ENCODE data around the gene MSLN. TPM values are rescaled to one million over a fixed set of nuclear protein-coding genes. Genes with fewer than 3 reads are reported as not detected.

Gene MSLN
- total RNA-seq, 6 donors from 2014 or later, result 47.8 to 275 (median 121) TPM

DNA sequence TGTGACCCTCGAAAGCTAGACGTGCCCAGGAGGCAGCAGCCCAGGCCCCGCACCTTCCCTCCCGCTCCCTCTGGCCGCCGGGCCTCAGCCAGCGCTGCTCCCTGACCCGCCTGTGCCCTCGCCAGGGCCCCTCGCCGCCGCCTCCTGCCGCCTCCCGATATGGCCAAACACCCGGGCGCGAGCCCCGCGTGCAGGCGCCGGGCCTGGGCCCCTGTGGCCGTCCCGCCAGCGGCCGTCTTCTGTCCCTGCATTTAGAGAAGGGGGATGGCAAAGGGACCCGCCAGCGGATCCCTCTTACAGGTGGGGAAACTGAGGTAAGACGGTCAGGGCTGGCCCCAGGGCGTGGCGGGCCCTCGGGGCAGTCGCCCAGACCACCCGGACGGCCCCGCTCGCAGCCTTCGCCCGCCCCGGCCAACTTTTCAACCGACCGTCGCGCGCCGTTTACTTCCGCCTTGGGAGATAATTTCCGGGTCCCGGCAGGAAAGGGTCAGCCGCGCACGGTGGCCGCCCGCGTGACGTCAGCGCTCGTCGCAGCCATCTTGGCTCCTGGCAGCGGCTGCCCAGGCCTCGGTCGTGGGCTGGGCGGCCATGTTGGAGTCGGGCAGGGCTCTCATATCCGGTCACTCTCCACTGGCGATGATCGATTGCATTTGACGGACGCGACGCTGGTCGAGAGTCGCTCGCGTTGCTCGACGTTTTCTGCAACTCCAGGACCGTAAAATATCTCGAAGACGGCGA is 47.0 kb downstream of the MSLN start:
- Histone ChIP-seq H3K36me3 (no peaks in the 10 kb centered on the region), H3K9me3 (peaks cover 0 to 3% (median 0%) of the 10 kb centered on the region in 4 donors), H3K27me3 (no peaks in the 10 kb centered on the region), H3K4me1 (peaks cover 6 to 26% (median 8%) of the 10 kb centered on the region in 4 donors), H3K4me3 (peak overlapping the region; percentile 81 to 92 (median 88)), H3K27ac (peak overlapping the region; percentile 92 to 97 (median 95))
- 0 to 46% methylated on average over 32 to 60 of the region's 80 CpGs for WGBS, 2 donors
- ATAC-seq (ENCODE audit: low FRiP score in 2 of 2) (peak; percentile 94 to 97), DNase-seq (peak; percentile 96 to 98)
- TF ChIP-seq POLR2A (IDR thresholded peaks at IDR 0.05) (peak in 2 of 4 donors; percentile 83 to 86), CTCF (IDR thresholded peaks at IDR 0.05) (peak in 2 of 6 experiments; percentile 17 to 20), POLR2AphosphoS5 (IDR thresholded peaks at IDR 0.05) (peak; percentile 87 to 92), EP300 (IDR thresholded peaks at IDR 0.05) (no peak)

- WGBS, 2 donors, result 10 to 63% methylated on average over 19 of the region's 19 CpGs
- Histone ChIP-seq H3K9me3 (peaks cover 0 to 3% (median 0%) of the 10 kb centered on the region in 4 donors), H3K4me3 (peak overlapping the region; percentile 44 to 92 (median 86)), H3K36me3 (no peaks in the 10 kb centered on the region), H3K27me3 (peaks cover 0 to 2% (median 0%) of the 10 kb centered on the region in 4 donors), H3K4me1 (peaks cover 6 to 27% (median 8%) of the 10 kb centered on the region in 4 donors), H3K27ac (peak overlapping the region in 3 of 4 donors; percentile 94 to 97 (median 96))
- no peak for TF ChIP-seq CTCF (IDR thresholded peaks at IDR 0.05)
- no peak for TF ChIP-seq EP300 (IDR thresholded peaks at IDR 0.05)
- no peak for TF ChIP-seq POLR2A (IDR thresholded peaks at IDR 0.05)
- TF ChIP-seq POLR2AphosphoS5 (IDR thresholded peaks at IDR 0.05), result no peak
- no peak for ATAC-seq (ENCODE audit: low FRiP score in 2 of 2)
- DNase-seq, result no peak
Measured at GRCh38 chr16:808085-808386, 47.5 kb downstream of the MSLN start.

DNA sequence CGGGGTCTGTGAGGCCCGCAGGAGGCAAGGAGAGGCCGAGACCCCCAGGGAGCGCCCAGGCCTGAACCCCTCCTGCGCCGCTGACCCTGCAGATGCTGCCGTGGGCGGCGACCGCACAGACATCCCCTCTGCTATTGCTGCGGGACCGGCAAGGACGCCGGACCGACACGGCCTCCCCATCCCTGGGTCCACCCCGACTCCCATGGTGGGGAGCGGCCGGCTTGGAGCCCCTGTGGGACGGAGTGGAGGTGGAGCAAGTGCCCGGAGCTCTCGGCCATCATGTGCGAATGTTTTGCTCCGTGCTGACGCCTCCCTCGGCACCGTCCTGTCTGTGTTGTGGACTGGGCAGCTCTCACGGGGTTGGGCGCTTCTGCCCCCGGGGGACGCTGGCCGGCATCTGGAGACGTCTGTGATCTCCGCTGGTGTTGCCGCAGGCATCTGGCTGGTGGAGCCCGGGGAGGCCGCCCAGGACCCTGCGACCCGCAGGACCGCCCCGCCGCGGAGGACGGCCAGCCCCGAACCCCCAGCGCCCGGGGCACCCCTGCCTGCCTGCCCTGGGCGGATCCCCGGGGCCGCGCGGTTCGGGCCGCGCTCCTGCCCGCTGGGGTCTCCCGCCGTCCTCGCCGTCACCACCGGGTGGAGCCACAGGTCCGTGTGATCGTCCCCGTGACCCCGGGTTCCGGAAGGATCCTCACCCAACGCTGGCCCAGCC is 52.8 kb downstream of the MSLN start:
- peak overlapping the region in 2 of 4 donors; percentile 3 to 17 for H3K4me3 ChIP-seq
- peaks cover 0 to 27% (median 7%) of the 10 kb centered on the region in 4 donors for H3K27me3 ChIP-seq
- 16 to 19% methylated on average over 5 to 42 of the region's 67 CpGs for WGBS, 2 donors

GRCh38 chr16:813916-814412 is 53.4 kb downstream of the MSLN start:
- H3K4me3 ChIP-seq, result no peak overlapping the region
- no peak for ATAC-seq (ENCODE audit: low FRiP score in 2 of 2)
- TF ChIP-seq POLR2A (IDR thresholded peaks at IDR 0.05) (no peak), CTCF (IDR thresholded peaks at IDR 0.05) (no peak), POLR2AphosphoS5 (IDR thresholded peaks at IDR 0.05) (no peak), EP300 (IDR thresholded peaks at IDR 0.05) (no peak)

More for the DNA sequence above, 52.8 kb downstream of the MSLN start:
- Histone ChIP-seq H3K9me3 (peaks cover 0 to 3% (median 0%) of the 10 kb centered on the region in 4 donors), H3K4me1 (peaks cover under 1 to 22% (median 7%) of the 10 kb centered on the region in 4 donors), H3K27ac (no peak overlapping the region), H3K36me3 (no peaks in the 10 kb centered on the region)
- peak in 1 of 2 donors; percentile 89 for DNase-seq
- ATAC-seq (ENCODE audit: low FRiP score in 2 of 2), result peak in 1 of 2 donors; percentile 76
- TF ChIP-seq POLR2AphosphoS5 (IDR thresholded peaks at IDR 0.05), result no peak
- TF ChIP-seq CTCF (IDR thresholded peaks at IDR 0.05), result peak; percentile 47 to 73 (median 64)
- no peak for TF ChIP-seq POLR2A (IDR thresholded peaks at IDR 0.05)
- TF ChIP-seq EP300 (IDR thresholded peaks at IDR 0.05), result no peak

More at GRCh38 chr16:813916-814412, 53.4 kb downstream of the MSLN start:
- peaks cover 0 to 17% (median 5%) of the 10 kb centered on the region in 4 donors for H3K4me1 ChIP-seq
- no peak overlapping the region for H3K27ac ChIP-seq
- no peak for DNase-seq
- whole genome bisulfite sequencing, 2 donors, result 60 to 64% methylated on average over 22 of the region's 22 CpGs
- peaks cover 0 to 27% (median 7%) of the 10 kb centered on the region in 4 donors for H3K27me3 ChIP-seq
- H3K9me3 ChIP-seq, result peaks cover 0 to 3% (median 0%) of the 10 kb centered on the region in 4 donors
- no peaks in the 10 kb centered on the region for H3K36me3 ChIP-seq

Data from upper lobe of left lung (tissue), 6 donors.